GM12878 (cell line): Measurements from ENCODE around the gene ZNF620. TPM values are rescaled to one million over a fixed set of nuclear protein-coding genes. Genes with fewer than 3 reads are reported as not detected.

Experiments used
- ATF7 ChIP-seq: fragments of 450-650 bp; IDR thresholded peaks from 2 replicates; pipeline ENCODE4 v1.6.1; 2016; ENCODE audit warnings: low read depth, mild to moderate bottlenecking
- BCL3 ChIP-seq: IDR thresholded peaks from 2 replicates; pipeline ENCODE4 v1.6.1; 2011; ENCODE audit warnings: borderline replicate concordance, low read depth, mild to moderate bottlenecking, moderate library complexity, low read length; ENCODE audit not compliant: insufficient read depth, poor library complexity, severe bottlenecking
- CBX3 ChIP-seq: fragments of 200-600 bp; sonication (generic); IDR thresholded peaks from 2 replicates; pipeline ENCODE4 v1.6.1; 2016; ENCODE audit warnings: low read depth, borderline replicate concordance
- CHD2 ChIP-seq: IDR thresholded peaks from 2 replicates; pipeline ENCODE4 v1.6.1; 2011; ENCODE audit warnings: low read depth, low read length, improper control_type of control experiment, borderline replicate concordance
- CREM ChIP-seq: IDR thresholded peaks from 2 replicates; pipeline ENCODE4 v1.6.1; 2014; ENCODE audit warnings: antibody characterized with exemption, low read depth
- ETV6 ChIP-seq, 2 experiments: fragments of 450-650 bp in 1 of 2; IDR thresholded peaks in 1 of 2; conservative IDR thresholded peaks in 1 of 2; 2 replicates each; pipeline ENCODE4 v1.6.1; 2014; ENCODE audit warnings: antibody characterized with exemption in 1 of 2, borderline replicate concordance in 1 of 2, low read depth in 1 of 2, mild to moderate bottlenecking in 1 of 2, moderate library complexity in 1 of 2
- GATAD2B ChIP-seq: fragments of 450-650 bp; conservative IDR thresholded peaks from 2 replicates; pipeline ENCODE4 v1.6.1; 2017; ENCODE audit warnings: low read depth, mild to moderate bottlenecking, moderate library complexity
- HDGF ChIP-seq: fragments of 450-650 bp; IDR thresholded peaks from 2 replicates; pipeline ENCODE4 v1.6.1; 2016; ENCODE audit warnings: antibody characterized with exemption
- NBN ChIP-seq: fragments of 450-650 bp; IDR thresholded peaks from 2 replicates; pipeline ENCODE4 v1.6.1; 2016
- NR2C2 ChIP-seq: IDR thresholded peaks from 2 replicates; pipeline ENCODE4 v1.6.1; 2011; ENCODE audit warnings: borderline replicate concordance, low read depth; ENCODE audit not compliant: control insufficient read depth, insufficient read length
- POU2F2 ChIP-seq: IDR thresholded peaks from 3 replicates; pipeline ENCODE4 v1.6.1; 2011; ENCODE audit warnings: low read depth, mild to moderate bottlenecking, low read length, borderline replicate concordance
- SMARCA5 ChIP-seq: fragments of 450-650 bp; IDR thresholded peaks from 2 replicates; pipeline ENCODE4 v1.6.1; 2017; ENCODE audit warnings: mild to moderate bottlenecking
- SP1 ChIP-seq: IDR thresholded peaks from one replicate; pipeline ENCODE4 v1.6.1; 2011; ENCODE audit warnings: low read depth, low read length
- TAF1 ChIP-seq: IDR thresholded peaks from 2 replicates; pipeline ENCODE4 v1.6.1; 2011; ENCODE audit warnings: mild to moderate bottlenecking, low read depth, low read length, borderline replicate concordance
- TCF12 ChIP-seq: IDR thresholded peaks from 2 replicates; pipeline ENCODE4 v1.6.1; 2011; ENCODE audit warnings: low read depth, mild to moderate bottlenecking, low read length
- WRNIP1 ChIP-seq: IDR thresholded peaks from 2 replicates; pipeline ENCODE4 v1.6.1; 2011; ENCODE audit warnings: low read depth, low read length, improper control_type of control experiment, borderline replicate concordance
- ZBTB4 ChIP-seq: fragments of 450-650 bp; formaldehyde crosslinking; IDR thresholded peaks from 2 replicates; pipeline ENCODE4 v1.4.0; 2022; ENCODE audit warnings: mild to moderate bottlenecking, moderate library complexity
- ZSCAN29 ChIP-seq: fragments of 450-650 bp; IDR thresholded peaks from 2 replicates; pipeline ENCODE4 v1.6.1; 2017; ENCODE audit warnings: mild to moderate bottlenecking, moderate library complexity
- polyA plus RNA-seq, 11 experiments: library from polyadenylated mRNA; depleted of rRNA in 4 of 11; unstranded in 6 of 11; stranded (reverse) in 5 of 11; fragments of >200 nt; fragmentation: Nextera tagmentation in 4 of 11; fragmentation: Illumina TruSeq in 1 of 11; extraction: Ambion mirVana in 4 of 11; extraction: Trizol in 1 of 11; gene quantifications; 1 replicate in 1 of 11; 2 replicates in 10 of 11; pipeline versions ENCODE4 v1.2.1 to v1.2.3, GENCODE V29; 2011 to 2016; ENCODE audit warnings: inconsistent platforms in 2 of 11, missing spikeins in 2 of 11, low read depth in 1 of 11
- total RNA-seq, 4 experiments: library from RNA; depleted of rRNA in 3 of 4; stranded (reverse); fragments of >200 nt in 3 of 4; fragmentation: Illumina TruSeq in 1 of 4; extraction: Trizol in 1 of 4; gene quantifications; 2 replicates each; pipeline versions ENCODE4 v1.2.1 to v1.2.3, GENCODE V29; 2013 to 2021
- TF ChIP-seq, protein P1 (sequence below): fragments of 450-650 bp; IDR thresholded peaks from 2 replicates; pipeline ENCODE4 v1.6.1; 2017; ENCODE audit warnings: mild to moderate bottlenecking, moderate library complexity

Gene ZNF620
- total and polyA plus RNA-seq, 10 of the 15 experiments (the other 5 are each of a cell fraction or from before 2014, with no cell fraction given): 1.3 to 4.3 (median 2.2) TPM

GRCh38 chr3:40456940-40457823 lies 48.7 kb upstream of the ZNF620 start, which contains the start of gene RPL14 (continued):
- no peak for TF ChIP-seq ZBTB4 (CRISPR knock-in tag)
- no peak for TF ChIP-seq ZSCAN29
- peak; percentile 42; the same call in 1 of the 2 replicates for TF ChIP-seq CHD2
- no peak for TF ChIP-seq WRNIP1
- TF ChIP-seq GATAD2B: peak; percentile 77
- peak; percentile 78 for TF ChIP-seq SP1
- TF ChIP-seq BCL3: no peak
- TF ChIP-seq ATF7: peak; percentile 46; the same call in 1 of the 2 replicates
- peak; percentile 29; the same call in 1 of the 2 replicates for TF ChIP-seq CREM
- TF ChIP-seq, protein P1, sequence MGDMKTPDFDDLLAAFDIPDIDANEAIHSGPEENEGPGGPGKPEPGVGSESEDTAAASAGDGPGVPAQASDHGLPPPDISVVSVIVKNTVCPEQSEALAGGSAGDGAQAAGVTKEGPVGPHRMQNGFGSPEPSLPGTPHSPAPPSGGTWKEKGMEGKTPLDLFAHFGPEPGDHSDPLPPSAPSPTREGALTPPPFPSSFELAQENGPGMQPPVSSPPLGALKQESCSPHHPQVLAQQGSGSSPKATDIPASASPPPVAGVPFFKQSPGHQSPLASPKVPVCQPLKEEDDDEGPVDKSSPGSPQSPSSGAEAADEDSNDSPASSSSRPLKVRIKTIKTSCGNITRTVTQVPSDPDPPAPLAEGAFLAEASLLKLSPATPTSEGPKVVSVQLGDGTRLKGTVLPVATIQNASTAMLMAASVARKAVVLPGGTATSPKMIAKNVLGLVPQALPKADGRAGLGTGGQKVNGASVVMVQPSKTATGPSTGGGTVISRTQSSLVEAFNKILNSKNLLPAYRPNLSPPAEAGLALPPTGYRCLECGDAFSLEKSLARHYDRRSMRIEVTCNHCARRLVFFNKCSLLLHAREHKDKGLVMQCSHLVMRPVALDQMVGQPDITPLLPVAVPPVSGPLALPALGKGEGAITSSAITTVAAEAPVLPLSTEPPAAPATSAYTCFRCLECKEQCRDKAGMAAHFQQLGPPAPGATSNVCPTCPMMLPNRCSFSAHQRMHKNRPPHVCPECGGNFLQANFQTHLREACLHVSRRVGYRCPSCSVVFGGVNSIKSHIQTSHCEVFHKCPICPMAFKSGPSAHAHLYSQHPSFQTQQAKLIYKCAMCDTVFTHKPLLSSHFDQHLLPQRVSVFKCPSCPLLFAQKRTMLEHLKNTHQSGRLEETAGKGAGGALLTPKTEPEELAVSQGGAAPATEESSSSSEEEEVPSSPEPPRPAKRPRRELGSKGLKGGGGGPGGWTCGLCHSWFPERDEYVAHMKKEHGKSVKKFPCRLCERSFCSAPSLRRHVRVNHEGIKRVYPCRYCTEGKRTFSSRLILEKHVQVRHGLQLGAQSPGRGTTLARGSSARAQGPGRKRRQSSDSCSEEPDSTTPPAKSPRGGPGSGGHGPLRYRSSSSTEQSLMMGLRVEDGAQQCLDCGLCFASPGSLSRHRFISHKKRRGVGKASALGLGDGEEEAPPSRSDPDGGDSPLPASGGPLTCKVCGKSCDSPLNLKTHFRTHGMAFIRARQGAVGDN: peak; percentile 76
- peak; percentile 32; the same call in 1 of the 2 replicates for TF ChIP-seq HDGF
- peak; percentile 95 for TF ChIP-seq TAF1
- TF ChIP-seq NBN: 0 out of 2 replicates have a peak, but pooled peaks have one; percentile 71
- peak in 1 of 2 experiments; percentile 46; a peak in 1 of 4 replicates for TF ChIP-seq ETV6 (conservative IDR thresholded peaks at IDR 0.05 in 1 of 2, IDR thresholded peaks at IDR 0.05 in 1 of 2; ENCODE audit: borderline replicate concordance in 1 of 2, low read depth in 1 of 2)
- TF ChIP-seq NR2C2: no peak
- 0 out of 3 replicates have a peak, but pooled peaks have one; percentile 80 for TF ChIP-seq POU2F2
- TF ChIP-seq CBX3: no peak
- TF ChIP-seq SMARCA5: peak; percentile 47; the same call in 1 of the 2 replicates
- TF ChIP-seq TCF12: 0 out of 2 replicates have a peak, but pooled peaks have one; percentile 9
